Mucosa of descending colon (tissue), 3 donors: ENCODE measurements around the gene MAP4K1. TPM values are rescaled to one million over a fixed set of nuclear protein-coding genes. Genes with fewer than 3 reads are reported as not detected.
"Not testable (repeated sequence)": the region's sequence is repeated elsewhere in the genome, so short reads cannot be mapped to it uniquely, and the experiment has no call there.

ENCODE experiments used
- ATAC-seq: fragments of 200-7000 bp; cut with Tn5 transposase; one replicate; pipeline ENCODE4 v1.9.1; 2020; ENCODE audit warnings: mild to moderate bottlenecking, moderate library complexity
- DNase-seq, 3 donors: peaks; one replicate each; pipeline ENCODE4 v3.0.0-alpha.2; 2020
- H3K36me3 ChIP-seq: fragments of 200-600 bp; one replicate; pipeline ENCODE4 v1.8.0; 2021; ENCODE audit warnings: low read depth, mild to moderate bottlenecking
- H3K4me1 ChIP-seq: fragments of 200-600 bp; one replicate; pipeline ENCODE4 v1.8.0; 2021; ENCODE audit warnings: low read depth, mild to moderate bottlenecking
- H3K4me3 ChIP-seq: fragments of 200-600 bp; one replicate; pipeline ENCODE4 v1.8.0; 2021; ENCODE audit warnings: mild to moderate bottlenecking
- H3K9me3 ChIP-seq: fragments of 200-600 bp; one replicate; pipeline ENCODE4 v1.8.0; 2021; ENCODE audit warnings: mild to moderate bottlenecking
- CTCF ChIP-seq: fragments of 200-600 bp; IDR thresholded peaks from one replicate; pipeline ENCODE4 v1.8.0; 2022; ENCODE audit warnings: antibody characterized with exemption, mild to moderate bottlenecking
- intact Hi-C, 2 donors: fragments of 100-400 bp; cut with DNase I in 1 of 2; cut with micrococcal nuclease in 1 of 2; formaldehyde crosslinking; loops; one replicate each; pipeline versions ENCODE4 v1.11.0 to v1.11.1; 2022; cut with DNase I, micrococcal nuclease
- total RNA-seq, 3 donors: library from RNA; stranded (reverse); fragmentation: NEBNext Ultra II Directional in 2 of 3; extraction: Animal tissue kit (Norgen Biotek cat#: 25700) in 2 of 3; gene quantifications; one replicate each; pipeline versions ENCODE4 v1.2.1 to v1.2.4, GENCODE V29; 2021 to 2023
- donor health status: DM: no; HTN: no; CAD: no; lungs with moderate emphysema.
- donor health status: DM: no; HTN: no; CAD: no.
- donor health status: DM: no; HTN: yes; CAD: no.

The MAP4K1 gene
- total RNA-seq, 3 donors from 2014 or later = 6.9 to 10.6 (median 7.4) TPM

- peak; percentile 38 for ATAC-seq
- Histone ChIP-seq H3K4me3 (no peak overlapping the region), H3K36me3 (no peaks in the 10 kb centered on the region), H3K9me3 (no peaks in the 10 kb centered on the region), H3K4me1 (no peaks in the 10 kb centered on the region)
- TF ChIP-seq CTCF = no peak
- peak in 1 of 3 donors; percentile 10 for DNase-seq
- intact Hi-C loops = no loop called here
These were observed 34.4 kb downstream of the MAP4K1 start for GRCh38 chr19:38583219-38583984.

DNA sequence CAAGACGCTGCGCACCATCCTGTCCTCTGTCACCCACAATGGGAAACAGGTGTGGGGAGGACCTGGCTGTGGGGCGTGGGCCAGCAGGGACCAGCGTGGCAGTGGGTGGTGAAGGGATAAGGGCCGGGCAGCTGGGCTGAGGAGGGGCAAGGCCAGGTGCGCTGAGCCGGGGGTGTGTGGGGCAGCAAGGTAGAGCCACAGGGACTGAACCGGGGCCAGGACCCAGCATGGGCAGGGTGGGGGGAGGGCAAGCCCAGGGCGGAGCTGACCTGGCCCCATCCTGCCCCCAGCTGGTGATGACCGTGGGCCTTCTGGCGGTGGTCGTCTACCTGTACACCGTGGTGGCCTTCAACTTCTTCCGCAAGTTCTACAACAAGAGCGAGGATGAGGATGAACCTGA, 37.7 kb downstream of the MAP4K1 start:
- H3K9me3 ChIP-seq = no peaks in the 10 kb centered on the region
- intact Hi-C loops = no loop called here
- no peak for DNase-seq
- no peak for ATAC-seq
- no peaks in the 10 kb centered on the region for H3K4me1 ChIP-seq
- no peak for TF ChIP-seq CTCF
- no peaks in the 10 kb centered on the region for H3K36me3 ChIP-seq
- no peak overlapping the region for H3K4me3 ChIP-seq

DNA sequence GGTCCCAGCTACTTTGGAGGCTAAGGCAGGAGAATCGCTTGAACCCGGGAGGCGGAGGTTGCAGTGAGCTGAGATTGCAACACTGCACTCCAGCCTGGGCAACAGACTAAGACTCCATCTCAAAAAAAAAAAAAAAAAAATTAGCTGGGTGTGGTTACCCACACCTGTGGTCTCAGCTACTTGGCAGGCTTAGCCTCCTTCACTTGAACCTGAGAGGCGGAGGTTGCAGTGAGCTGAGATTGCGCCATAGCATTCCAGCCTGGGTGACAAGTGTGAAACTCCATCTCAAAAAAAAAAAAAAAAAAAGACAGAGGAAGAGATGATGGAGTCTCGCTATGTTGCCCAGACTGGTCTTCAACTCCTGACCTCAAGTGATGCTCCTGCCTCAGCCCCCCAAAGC, 38.4 kb downstream of the MAP4K1 start:
- ATAC-seq, H3K4me1 ChIP-seq, H3K36me3 ChIP-seq, DNase-seq, H3K4me3 ChIP-seq, intact Hi-C loops, H3K9me3 ChIP-seq: not testable (repeated sequence)

DNA sequence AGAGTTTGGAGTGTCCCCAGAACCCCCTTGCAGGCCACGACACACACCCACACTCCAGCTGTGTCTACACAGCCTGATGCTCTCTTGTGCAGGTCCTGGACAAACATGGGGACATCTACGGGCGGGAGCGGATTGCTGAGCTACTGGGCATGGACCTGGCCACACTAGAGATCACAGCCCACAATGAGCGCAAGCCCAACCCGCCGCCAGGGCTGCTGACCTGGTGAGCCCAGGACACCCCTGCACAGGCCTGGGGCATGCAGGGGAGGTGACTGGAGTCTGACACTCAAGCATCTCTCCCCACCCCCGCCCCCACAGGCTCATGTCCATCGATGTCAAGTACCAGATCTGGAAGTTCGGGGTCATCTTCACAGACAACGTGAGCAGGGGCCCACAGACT, 39.9 kb downstream of the MAP4K1 start:
- H3K9me3 ChIP-seq = no peaks in the 10 kb centered on the region
- intact Hi-C loops = no loop called here
- ATAC-seq (no peak), DNase-seq (no peak)
- H3K4me3 ChIP-seq = no peak overlapping the region
- no peaks in the 10 kb centered on the region for H3K4me1 ChIP-seq
- TF ChIP-seq CTCF = no peak
- H3K36me3 ChIP-seq = no peaks in the 10 kb centered on the region

DNA sequence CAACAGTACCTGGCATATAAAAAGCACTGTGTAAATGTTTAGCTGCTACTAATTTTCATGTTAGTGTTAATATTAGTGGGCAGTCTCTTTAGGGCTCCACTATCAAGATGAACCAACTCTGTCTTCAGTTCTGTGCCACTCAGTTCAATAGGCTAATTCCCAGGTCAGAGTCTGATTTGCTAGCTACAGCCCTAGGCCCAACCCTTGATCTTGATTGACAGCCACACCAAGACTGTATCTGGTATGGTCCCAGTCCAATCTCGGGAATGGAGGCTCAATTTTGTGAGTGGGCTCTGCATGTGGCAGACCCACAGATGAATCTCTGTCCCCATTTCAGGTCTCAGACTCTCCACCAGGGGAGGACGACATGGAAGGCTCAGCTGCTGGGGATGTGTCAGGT, 46.1 kb downstream of the MAP4K1 start:
- TF ChIP-seq CTCF = no peak
- Histone ChIP-seq H3K4me1 (no peaks in the 10 kb centered on the region), H3K9me3 (no peaks in the 10 kb centered on the region), H3K4me3 (no peak overlapping the region), H3K36me3 (no peaks in the 10 kb centered on the region)
- DNase-seq = no peak
- intact Hi-C loops = no loop called here
- ATAC-seq = no peak

- intact Hi-C loops = no loop called here
- no peak for TF ChIP-seq CTCF
- DNase-seq = no peak
- Histone ChIP-seq H3K9me3 (no peaks in the 10 kb centered on the region), H3K4me3 (no peak overlapping the region), H3K36me3 (no peaks in the 10 kb centered on the region), H3K4me1 (no peaks in the 10 kb centered on the region)
- no peak for ATAC-seq
These were observed 48.3 kb downstream of the MAP4K1 start for GRCh38 chr19:38569368-38569983.
